Endothelial cell of umbilical vein (primary cell): ENCODE results near the gene LARGE1. TPM values are rescaled to one million over a fixed set of nuclear protein-coding genes. Genes with fewer than 3 reads are reported as not detected.

ENCODE experiments used
- BruUV-seq: library from RNA; stranded (reverse); fragments of 400-500 nt; replicated peaks from 2 replicates; lab custom pipeline; 2021; lab: Mats Ljungman, UMichigan
- CTCF ChIA-PET: fragments of 300-600, 350-600 bp; sonication (Branson Sonifier 250); formaldehyde crosslinking; loops from one replicate; lab custom pipeline; 2021; ENCODE audit warnings: antibody characterized with exemption, inconsistent platforms; lab: Charles Lee
- POLR2A ChIA-PET: fragments of 300-600, 350-600 bp; sonication (Branson Sonifier 250); formaldehyde crosslinking; loops from one replicate; lab custom pipeline; 2021; ENCODE audit warnings: antibody characterized with exemption, inconsistent platforms; lab: Charles Lee
- DNase-seq: peaks from one replicate; pipeline ENCODE4 v3.0.0-alpha.2; 2011; ENCODE audit warnings: low read depth, low spot score
- FAIRE-seq: peaks from 2 replicates; lab custom pipeline; 2011; peaks lifted over from hg19 to GRCh38; lab: Jason Lieb, UNC
- H2AFZ ChIP-seq: 2 replicates; pipeline ENCODE4 v1.6.0; 2012; ENCODE audit warnings: low read depth, low read length, control low read depth, inconsistent platforms
- H3K27ac ChIP-seq: 2 replicates; pipeline ENCODE4 v1.5.1; 2011; ENCODE audit warnings: low read depth, mild to moderate bottlenecking, control low read depth, low read length, moderate library complexity; ENCODE audit not compliant: insufficient read depth
- H3K27me3 ChIP-seq, 2 experiments: 2 replicates each; pipeline versions ENCODE4 v1.6.0 to v1.6.1; 2011; ENCODE audit warnings: low read length in 2 of 2, mixed read lengths in 1 of 2; ENCODE audit not compliant: control insufficient read depth in 2 of 2, insufficient read depth in 2 of 2
- H3K36me3 ChIP-seq, 2 experiments: 2 replicates in 1 of 2; 3 replicates in 1 of 2; pipeline ENCODE4 v1.5.1; 2011; ENCODE audit warnings: low read length in 2 of 2, mild to moderate bottlenecking in 1 of 2, moderate library complexity in 1 of 2; ENCODE audit not compliant: control insufficient read depth in 2 of 2, insufficient read depth in 2 of 2; ENCODE audit errors: extremely low read depth in 1 of 2
- H3K4me1 ChIP-seq: 3 replicates; pipeline ENCODE4 v1.5.1; 2011; ENCODE audit warnings: mild to moderate bottlenecking, low read length; ENCODE audit not compliant: control insufficient read depth, insufficient read depth; ENCODE audit errors: extremely low read depth
- H3K4me2 ChIP-seq: 2 replicates; pipeline ENCODE4 v1.6.1; 2011; ENCODE audit warnings: low read length, control low read depth, mixed read lengths; ENCODE audit not compliant: insufficient read depth
- H3K4me3 ChIP-seq, 3 experiments: fragments of 200-600 bp in 1 of 3; sonication (generic), shearing (Covaris generic) in 1 of 3; replicated peaks in 1 of 3; 2 replicates each; pipeline ENCODE4 v1.5.1; 2011 to 2016; ENCODE audit warnings: control low read depth in 3 of 3, low read length in 3 of 3, mild to moderate bottlenecking in 2 of 3, inconsistent platforms in 1 of 3, low read depth in 1 of 3, moderate library complexity in 1 of 3; ENCODE audit not compliant: insufficient read depth in 1 of 3
- H3K79me2 ChIP-seq: 2 replicates; pipeline ENCODE4 v1.6.0; 2012; ENCODE audit warnings: low read length, inconsistent platforms; ENCODE audit not compliant: control insufficient read depth, insufficient read depth
- H3K9ac ChIP-seq: replicated peaks from 2 replicates; pipeline ENCODE3; 2011; ENCODE audit warnings: low read length, control low read depth; ENCODE audit not compliant: insufficient read depth; ENCODE audit errors: extremely low read depth
- H3K9me1 ChIP-seq: replicated peaks from 3 replicates; pipeline ENCODE4 v1.6.0; 2011; ENCODE audit warnings: mild to moderate bottlenecking, low read length; ENCODE audit not compliant: control insufficient read depth, insufficient read depth; ENCODE audit errors: extremely low read depth
- H3K9me3 ChIP-seq: replicated peaks from 2 replicates; pipeline ENCODE4 v1.5.1; 2012; ENCODE audit warnings: low read length, inconsistent platforms; ENCODE audit not compliant: control insufficient read depth, insufficient read depth
- H4K20me1 ChIP-seq: replicated peaks from 2 replicates; pipeline ENCODE3; 2011; ENCODE audit warnings: mild to moderate bottlenecking, low read length; ENCODE audit not compliant: control insufficient read depth, insufficient read depth; ENCODE audit errors: extremely low read depth
- EZH2 ChIP-seq: IDR thresholded peaks from 2 replicates; pipeline ENCODE4 v1.6.1; 2012; ENCODE audit warnings: borderline replicate concordance, low read depth, mild to moderate bottlenecking, moderate library complexity, low read length, inconsistent platforms; ENCODE audit not compliant: severe bottlenecking
- FOS ChIP-seq: IDR thresholded peaks from 2 replicates; pipeline ENCODE4 v1.6.1; 2011; ENCODE audit warnings: mild to moderate bottlenecking, low read length, moderate library complexity, borderline replicate concordance; ENCODE audit not compliant: insufficient read depth
- GATA2 ChIP-seq: IDR thresholded peaks from 2 replicates; pipeline ENCODE4 v1.7.0; 2011; ENCODE audit warnings: low read depth, mild to moderate bottlenecking, moderate library complexity, mixed read lengths, low read length; ENCODE audit not compliant: insufficient read length, insufficient read depth
- JUN ChIP-seq: IDR thresholded peaks from 2 replicates; pipeline ENCODE4 v1.6.1; 2011; ENCODE audit warnings: borderline replicate concordance, low read depth; ENCODE audit not compliant: insufficient read length, insufficient read depth
- MAX ChIP-seq: IDR thresholded peaks from 2 replicates; pipeline ENCODE4 v1.6.1; 2011; ENCODE audit not compliant: insufficient read depth, insufficient read length
- MYC ChIP-seq: IDR thresholded peaks from one replicate; pipeline ENCODE4 v1.6.1; 2011; ENCODE audit warnings: mild to moderate bottlenecking, low read depth, low read length
- POLR2A ChIP-seq: IDR thresholded peaks from 2 replicates; pipeline ENCODE4 v1.6.1; 2012; ENCODE audit warnings: low read depth, mild to moderate bottlenecking, control low read depth, low read length
- POLR2AphosphoS5 ChIP-seq: IDR thresholded peaks from 2 replicates; pipeline ENCODE4 v1.6.1; 2012; ENCODE audit warnings: low read depth, mild to moderate bottlenecking, control low read depth, low read length, moderate library complexity; ENCODE audit not compliant: insufficient read depth
- dilution Hi-C: fragments of 300-500 bp; cut with MboI; formaldehyde crosslinking; loops from one replicate; pipeline ENCODE4 v1.15.0; 2019; ENCODE audit warnings: low sequenced_read_pairs; ENCODE audit not compliant: extremely low pct_ligation_motif_present
- intact Hi-C: fragments of 100-400 bp; cut with micrococcal nuclease; formaldehyde crosslinking; loops from one replicate; pipeline ENCODE4 v1.10.0; 2022
- polyA plus RNA-seq, 4 experiments: library from polyadenylated mRNA; depleted of rRNA in 3 of 4; stranded (reverse) in 3 of 4; unstranded in 1 of 4; fragments of >200 nt; gene quantifications; 2 replicates each; pipeline versions ENCODE4 v1.2.1 to v1.2.3, GENCODE V29; 2011 to 2012; ENCODE audit warnings: missing spikeins in 1 of 4
- total RNA-seq: library from RNA; stranded (reverse); gene quantifications from 2 replicates; pipeline ENCODE4 v1.2.3, GENCODE V29; 2021
- TF ChIP-seq, protein P1 (sequence below), 2 donors: IDR thresholded peaks; 1 replicate in 1 of 2; 2 replicates in 1 of 2; pipeline ENCODE4 v1.5.1; 2011; ENCODE audit warnings: low read length in 2 of 2, mild to moderate bottlenecking in 2 of 2, moderate library complexity in 2 of 2, control low read depth in 1 of 2, inconsistent platforms in 1 of 2, low read depth in 1 of 2; ENCODE audit not compliant: insufficient read depth in 1 of 2; ENCODE audit errors: extremely low read depth in 1 of 2

The LARGE1 gene
- total and polyA plus RNA-seq, 2 donors (not counting 3 experiments of a cell fraction or from before 2014, with no cell fraction given): 0.95 to 4.4 TPM

GRCh38 chr22:33321466-33321865 is 598.8 kb downstream of the LARGE1 start:
- Histone ChIP-seq H3K9ac (no peak overlapping the region), H3K27ac (no peak overlapping the region), H3K27me3 (no peaks in the 10 kb centered on the region), H3K9me1 (no peaks in the 10 kb centered on the region), H3K4me2 (no peak overlapping the region), H3K36me3 (no peaks in the 10 kb centered on the region), H3K9me3 (peaks cover 7% of the 10 kb centered on the region), H2AFZ (no peak overlapping the region), H4K20me1 (no peaks in the 10 kb centered on the region), H3K4me3 (no peak overlapping the region), H3K79me2 (no peaks in the 10 kb centered on the region), H3K4me1 (no peaks in the 10 kb centered on the region)
- TF ChIP-seq POLR2A (no peak), EZH2 (no peak), FOS (no peak), MYC (no peak), POLR2AphosphoS5 (no peak), JUN (no peak), MAX (no peak), GATA2 (no peak)
- TF ChIP-seq, protein P1, sequence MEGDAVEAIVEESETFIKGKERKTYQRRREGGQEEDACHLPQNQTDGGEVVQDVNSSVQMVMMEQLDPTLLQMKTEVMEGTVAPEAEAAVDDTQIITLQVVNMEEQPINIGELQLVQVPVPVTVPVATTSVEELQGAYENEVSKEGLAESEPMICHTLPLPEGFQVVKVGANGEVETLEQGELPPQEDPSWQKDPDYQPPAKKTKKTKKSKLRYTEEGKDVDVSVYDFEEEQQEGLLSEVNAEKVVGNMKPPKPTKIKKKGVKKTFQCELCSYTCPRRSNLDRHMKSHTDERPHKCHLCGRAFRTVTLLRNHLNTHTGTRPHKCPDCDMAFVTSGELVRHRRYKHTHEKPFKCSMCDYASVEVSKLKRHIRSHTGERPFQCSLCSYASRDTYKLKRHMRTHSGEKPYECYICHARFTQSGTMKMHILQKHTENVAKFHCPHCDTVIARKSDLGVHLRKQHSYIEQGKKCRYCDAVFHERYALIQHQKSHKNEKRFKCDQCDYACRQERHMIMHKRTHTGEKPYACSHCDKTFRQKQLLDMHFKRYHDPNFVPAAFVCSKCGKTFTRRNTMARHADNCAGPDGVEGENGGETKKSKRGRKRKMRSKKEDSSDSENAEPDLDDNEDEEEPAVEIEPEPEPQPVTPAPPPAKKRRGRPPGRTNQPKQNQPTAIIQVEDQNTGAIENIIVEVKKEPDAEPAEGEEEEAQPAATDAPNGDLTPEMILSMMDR (IDR thresholded peaks at IDR 0.05; ENCODE audit: extremely low read depth in 1 of 2, insufficient read depth in 1 of 2, low read depth in 1 of 2, low read length in 2 of 2): no peak
- intact Hi-C loops: no loop called here
- FAIRE-seq (no peak), DNase-seq (no peak)
- dilution Hi-C loops: no loop called here
- ChIA-PET CTCF (no interaction called here), POLR2A (no interaction called here)
- BruUV-seq: no TSS peak
